GM23338 (cell line): ENCODE results near the gene MARCOL.
"Not testable (repeated sequence)": the region's sequence is repeated elsewhere in the genome, so short reads cannot be mapped to it uniquely, and the experiment has no call there.

Experiments
- CREB1 ChIP-seq: fragments of 250-450 bp; sonication (Bioruptor Pico); IDR thresholded peaks from 2 replicates; pipeline ENCODE4 v1.5.0; 2020; ENCODE audit warnings: low read depth, mild to moderate bottlenecking, moderate library complexity
- CTCF ChIP-seq, 2 experiments: fragments of 200-600 bp in 1 of 2; sonication (generic) in 1 of 2; conservative IDR thresholded peaks; 2 replicates each; pipeline versions ENCODE4 v1.5.1 to v1.6.1; 2016 to 2017; ENCODE audit warnings: antibody characterized with exemption in 2 of 2, low read depth in 2 of 2, mild to moderate bottlenecking in 2 of 2, moderate library complexity in 1 of 2
- ETS1 ChIP-seq: IDR thresholded peaks from 2 replicates; pipeline ENCODE4 v1.6.1; 2016; ENCODE audit warnings: antibody characterized with exemption
- EZH2 ChIP-seq: fragments of 200-600 bp; sonication (generic); IDR thresholded peaks from one replicate; pipeline ENCODE4 v1.8.0; 2017; ENCODE audit warnings: antibody characterized with exemption, mild to moderate bottlenecking, low read depth; ENCODE audit not compliant: unreplicated experiment
- EZH2phosphoT487 ChIP-seq: fragments of 200-600 bp; sonication (generic); IDR thresholded peaks from one replicate; pipeline ENCODE4 v1.8.1; 2018; ENCODE audit warnings: antibody characterized with exemption; ENCODE audit not compliant: unreplicated experiment
- JUNB ChIP-seq: IDR thresholded peaks from one replicate; pipeline ENCODE4 v1.6.1; 2016; ENCODE audit warnings: antibody characterized with exemption; ENCODE audit not compliant: unreplicated experiment
- NANOG ChIP-seq: IDR thresholded peaks from 2 replicates; pipeline ENCODE4 v1.6.1; 2016; ENCODE audit warnings: antibody characterized with exemption, borderline replicate concordance
- POLR2AphosphoS5 ChIP-seq: IDR thresholded peaks from 2 replicates; pipeline ENCODE4 v1.6.1; 2016; ENCODE audit warnings: antibody characterized with exemption, low read depth
- REST ChIP-seq: IDR thresholded peaks from one replicate; pipeline ENCODE4 v1.6.1; 2018; ENCODE audit warnings: antibody characterized with exemption; ENCODE audit not compliant: unreplicated experiment
- STAT1 ChIP-seq: IDR thresholded peaks from one replicate; pipeline ENCODE4 v1.6.1; 2016; ENCODE audit warnings: antibody characterized with exemption; ENCODE audit not compliant: unreplicated experiment
- ZNF114 ChIP-seq: fragments of 250-450 bp; sonication (Bioruptor Pico); IDR thresholded peaks from 2 replicates; pipeline ENCODE4 v1.5.0; 2020; ENCODE audit warnings: mild to moderate bottlenecking, moderate library complexity
- ZNF331 ChIP-seq: fragments of 250-450 bp; sonication (Bioruptor Pico); IDR thresholded peaks from 2 replicates; pipeline ENCODE4 v1.5.0; 2020; ENCODE audit warnings: low read depth, mild to moderate bottlenecking, moderate library complexity
- ZNF462 ChIP-seq: fragments of 250-450 bp; sonication (Bioruptor Pico); IDR thresholded peaks from 2 replicates; pipeline ENCODE4 v1.5.0; 2020; ENCODE audit warnings: mild to moderate bottlenecking, moderate library complexity

GRCh38 chr5:148275129-148275528, 36.8 kb downstream of the MARCOL start:
- TF ChIP-seq CTCF (conservative IDR thresholded peaks at IDR 0.05; ENCODE audit: low read depth in 2 of 2); EZH2; NANOG; POLR2AphosphoS5; REST; ETS1; ZNF114; JUNB; EZH2phosphoT487; ZNF331; CREB1; ZNF462 (CRISPR knock-in tag); STAT1: not testable (repeated sequence)
